HCT116 (cell line): Measurements from ENCODE around the gene SNX19. TPM values are rescaled to one million over a fixed set of nuclear protein-coding genes. Genes with fewer than 3 reads are reported as not detected.

Source experiments
- ATAC-seq: fragments of 200-7000 bp; cut with Tn5 transposase; 2 replicates; pipeline ENCODE4 v1.9.1; 2020; ENCODE audit warnings: mild to moderate bottlenecking, moderate library complexity
- BruUV-seq: library from RNA; stranded (reverse); fragments of 400-500 nt; replicated peaks from 2 replicates; lab custom pipeline; 2021; lab: Mats Ljungman, UMichigan
- CTCF ChIA-PET: fragments of 300-600 bp; sonication (Branson Sonifier 250); formaldehyde crosslinking; loops from one replicate; lab custom pipeline; 2021; ENCODE audit warnings: antibody characterized with exemption; lab: Charles Lee
- POLR2A ChIA-PET: fragments of 300-600, 350-600 bp; sonication (Branson Sonifier 250); formaldehyde crosslinking; loops from one replicate; lab custom pipeline; 2021; ENCODE audit warnings: antibody characterized with exemption; lab: Charles Lee
- RAD21 ChIA-PET, 2 experiments: fragments of 300-600 bp; sonication (Branson Sonifier 250); formaldehyde crosslinking; loops; one replicate each; lab custom pipeline; 2023; ENCODE audit warnings: low total read pairs in 2 of 2; ENCODE audit not compliant: uncharacterized antibody in 2 of 2, unreplicated experiment in 2 of 2, low non-redundant PET in 1 of 2; lab: Charles Lee
- DNase-seq: peaks from one replicate; pipeline ENCODE4 v3.0.0-alpha.2; 2010; ENCODE audit warnings: low read depth, low spot score
- H2AFZ ChIP-seq: fragments of 200-600 bp; shearing (Covaris generic), sonication (generic); 2 replicates; pipeline ENCODE4 v1.6.1; 2017; ENCODE audit warnings: low read depth, mixed run types, mixed read lengths, antibody characterized with exemption, low read length; ENCODE audit not compliant: poor library complexity, severe bottlenecking
- H3K27ac ChIP-seq: 2 replicates; pipeline ENCODE4 v1.5.1; 2012; ENCODE audit warnings: low read depth, low read length
- H3K27me3 ChIP-seq: fragments of 200-600 bp; sonication (generic); 2 replicates; pipeline ENCODE4 v1.6.1; 2016; ENCODE audit warnings: mixed run types, low read length, mixed read lengths; ENCODE audit not compliant: insufficient read depth
- H3K36me3 ChIP-seq, 2 experiments: fragments of 200-500 bp in 1 of 2; fragments of 200-600 bp in 1 of 2; sonication (Bioruptor generic) in 1 of 2; sonication (generic) in 1 of 2; 2 replicates each; pipeline versions ENCODE4 v1.5.1 to v1.6.1; 2014 to 2016; ENCODE audit warnings: low read length in 2 of 2, inconsistent platforms in 1 of 2, mixed read lengths in 1 of 2, mixed run types in 1 of 2; ENCODE audit not compliant: insufficient read depth in 2 of 2, control insufficient read depth in 1 of 2
- H3K4me1 ChIP-seq, 2 experiments: fragments of 200-600 bp in 1 of 2; sonication (generic) in 1 of 2; 2 replicates each; pipeline versions ENCODE4 v1.5.1 to v1.6.1; 2012 to 2017; ENCODE audit warnings: low read length in 2 of 2, inconsistent platforms in 1 of 2, mild to moderate bottlenecking in 1 of 2, mixed read lengths in 1 of 2, mixed run types in 1 of 2, moderate library complexity in 1 of 2; ENCODE audit not compliant: insufficient read depth in 2 of 2, control insufficient read depth in 1 of 2
- H3K4me2 ChIP-seq: fragments of 200-600 bp; sonication (generic); 2 replicates; pipeline ENCODE4 v1.6.1; 2017; ENCODE audit warnings: mixed run types, low read length, mixed read lengths
- H3K4me3 ChIP-seq, 2 experiments: fragments of 200-600 bp in 1 of 2; sonication (generic) in 1 of 2; replicated peaks in 1 of 2; 2 replicates each; pipeline ENCODE4 v1.5.1; 2011 to 2016; ENCODE audit warnings: low read length in 2 of 2, control low read depth in 1 of 2, low read depth in 1 of 2, mild to moderate bottlenecking in 1 of 2, mixed read lengths in 1 of 2, mixed run types in 1 of 2
- H3K79me2 ChIP-seq: fragments of 200-600 bp; sonication (generic); 2 replicates; pipeline ENCODE4 v1.6.1; 2017; ENCODE audit warnings: mild to moderate bottlenecking, mixed run types, low read length, moderate library complexity, mixed read lengths; ENCODE audit not compliant: insufficient read depth
- H3K9ac ChIP-seq: fragments of 200-600 bp; sonication (generic); 2 replicates; pipeline ENCODE4 v1.6.1; 2016; ENCODE audit warnings: low read length, mixed read lengths
- H3K9me2 ChIP-seq: fragments of 200-600 bp; sonication (generic), shearing (Covaris generic); 2 replicates; pipeline ENCODE4 v1.6.1; 2017; ENCODE audit warnings: mixed run types, mild to moderate bottlenecking, moderate library complexity; ENCODE audit not compliant: insufficient read depth
- H3K9me3 ChIP-seq, 2 experiments: fragments of 200-500 bp in 1 of 2; fragments of 200-600 bp in 1 of 2; sonication (Bioruptor generic) in 1 of 2; sonication (generic) in 1 of 2; 2 replicates each; pipeline ENCODE4 v1.6.1; 2014 to 2017; ENCODE audit warnings: low read length in 2 of 2, mixed read lengths in 2 of 2, inconsistent platforms in 1 of 2, low read depth in 1 of 2, mild to moderate bottlenecking in 1 of 2, mixed run types in 1 of 2, moderate library complexity in 1 of 2; ENCODE audit not compliant: control insufficient read depth in 1 of 2, insufficient read depth in 1 of 2
- H4K20me1 ChIP-seq: fragments of 200-600 bp; sonication (generic), shearing (Covaris generic); 2 replicates; pipeline ENCODE4 v1.6.1; 2017; ENCODE audit warnings: mixed run types, mild to moderate bottlenecking, moderate library complexity; ENCODE audit not compliant: insufficient read depth
- CBX3 ChIP-seq: IDR thresholded peaks from 2 replicates; pipeline ENCODE4 v1.6.1; 2012; ENCODE audit warnings: low read depth
- CTCF ChIP-seq, 3 experiments: fragments of 200-600 bp in 1 of 3; sonication (generic) in 1 of 3; IDR thresholded peaks in 2 of 3; conservative IDR thresholded peaks in 1 of 3; 2 replicates each; pipeline ENCODE4 v1.5.1; 2012 to 2017; ENCODE audit warnings: low read depth in 2 of 3, low read length in 2 of 3, antibody characterized with exemption in 1 of 3, borderline replicate concordance in 1 of 3, control low read depth in 1 of 3, mild to moderate bottlenecking in 1 of 3, mixed read lengths in 1 of 3, mixed run types in 1 of 3, moderate library complexity in 1 of 3; ENCODE audit not compliant: insufficient read depth in 1 of 3
- ELF1 ChIP-seq: IDR thresholded peaks from 2 replicates; pipeline ENCODE4 v1.6.1; 2012; ENCODE audit warnings: low read depth, borderline replicate concordance
- FOSL1 ChIP-seq: IDR thresholded peaks from 2 replicates; pipeline ENCODE4 v1.6.1; 2012; ENCODE audit warnings: low read depth
- POLR2A ChIP-seq: IDR thresholded peaks from 2 replicates; pipeline ENCODE4 v1.7.0; 2011; ENCODE audit warnings: borderline replicate concordance; ENCODE audit not compliant: insufficient read depth, insufficient read length; ENCODE audit errors: extremely low read depth
- RAD21 ChIP-seq: IDR thresholded peaks from 2 replicates; pipeline ENCODE4 v1.6.1; 2012; ENCODE audit warnings: low read depth, mild to moderate bottlenecking
- SP1 ChIP-seq: IDR thresholded peaks from 2 replicates; pipeline ENCODE4 v1.6.1; 2012; ENCODE audit warnings: low read depth
- SRF ChIP-seq: IDR thresholded peaks from 2 replicates; pipeline ENCODE4 v1.6.1; 2012; ENCODE audit warnings: low read depth
- TCF7L2 ChIP-seq: IDR thresholded peaks from 2 replicates; pipeline ENCODE4 v1.7.0; 2011; ENCODE audit warnings: borderline replicate concordance, inconsistent platforms; ENCODE audit not compliant: insufficient read depth, insufficient read length; ENCODE audit errors: extremely low read depth
- ZFX ChIP-seq: fragments of 450-650 bp; IDR thresholded peaks from 2 replicates; pipeline ENCODE4 v1.6.1; 2017
- ZNF274 ChIP-seq: fragments of 200-500 bp; sonication (Bioruptor generic); IDR thresholded peaks from 2 replicates; pipeline ENCODE4 v1.6.1; 2014; ENCODE audit warnings: mild to moderate bottlenecking, low read depth, low read length, inconsistent platforms
- intact Hi-C: fragments of 100-400 bp; cut with micrococcal nuclease; formaldehyde crosslinking; loops from 2 replicates; pipeline ENCODE4 v1.10.0; 2022
- total RNA-seq: library from RNA; stranded (reverse); gene quantifications from one replicate; pipeline ENCODE4 v1.2.1, GENCODE V29; 2021; ENCODE audit not compliant: unreplicated experiment
- TF ChIP-seq, protein P1 (sequence below): IDR thresholded peaks from 2 replicates; pipeline ENCODE4 v1.6.1; 2012

SNX19 gene
- total RNA-seq, 1 experiment from 2014 or later = 25.2 TPM

DNA sequence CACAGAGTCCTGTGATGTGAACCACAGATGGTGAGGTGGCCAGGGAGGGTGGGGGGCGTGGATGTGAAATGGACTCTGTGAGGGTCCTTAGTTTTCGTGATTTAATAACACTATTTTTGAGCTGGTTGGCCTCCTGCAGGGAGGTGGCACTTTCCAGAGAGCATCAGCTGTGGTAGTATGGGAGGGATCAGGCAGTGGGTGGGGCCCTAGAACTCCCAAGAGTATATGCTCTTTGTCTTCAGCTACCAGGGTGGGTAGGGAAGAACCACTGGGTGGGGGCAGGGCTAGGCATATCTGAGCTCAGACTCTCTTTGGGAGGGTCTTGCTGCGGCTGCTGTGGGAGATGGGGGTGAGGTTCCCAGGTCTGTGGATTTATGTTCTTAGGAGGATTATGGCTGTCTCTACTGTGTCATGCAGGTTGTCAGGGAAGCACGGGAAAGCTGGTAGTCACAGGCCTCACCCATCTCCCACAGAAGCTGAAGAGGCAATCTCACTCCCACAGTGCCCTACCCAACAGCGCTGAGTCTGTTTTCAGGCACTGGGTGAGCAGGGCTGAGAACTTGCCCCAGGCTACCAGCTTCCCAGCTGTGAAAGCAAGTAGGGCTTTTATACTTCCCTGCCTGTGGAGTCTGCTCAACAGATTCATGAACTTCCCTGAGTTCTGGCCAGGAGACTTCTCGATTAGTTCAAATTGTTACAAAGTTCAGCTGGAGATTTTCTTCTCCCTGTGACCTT, 47.9 kb upstream of the SNX19 start (continued):
- TF ChIP-seq TCF7L2 (no peak), ZFX (no peak), ZNF274 (no peak), POLR2A (no peak), FOSL1 (no peak), CBX3 (no peak)
- TF ChIP-seq, protein P1, sequence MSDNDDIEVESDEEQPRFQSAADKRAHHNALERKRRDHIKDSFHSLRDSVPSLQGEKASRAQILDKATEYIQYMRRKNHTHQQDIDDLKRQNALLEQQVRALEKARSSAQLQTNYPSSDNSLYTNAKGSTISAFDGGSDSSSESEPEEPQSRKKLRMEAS = no peak

DNA sequence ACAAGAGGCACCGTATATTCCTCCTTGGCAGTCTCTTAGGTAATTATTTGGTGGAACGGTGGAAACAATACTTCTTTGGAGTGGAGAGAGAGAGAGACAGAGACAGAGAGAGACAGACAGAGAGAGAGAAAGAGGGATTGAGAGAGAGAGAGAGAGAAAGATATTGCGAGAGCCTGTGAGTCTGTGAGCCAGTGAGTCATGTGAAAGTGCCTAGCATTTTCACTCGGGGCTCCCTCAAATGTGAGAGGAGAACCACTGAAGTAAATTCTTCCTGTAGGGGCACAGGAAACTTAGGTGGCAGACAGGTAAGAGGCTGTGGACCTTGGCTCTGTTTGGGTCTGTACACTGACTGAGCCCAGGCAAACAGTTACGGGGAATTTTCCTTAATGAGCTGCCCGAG, 31.6 kb upstream of the SNX19 start:
- no peak overlapping the region for H3K27ac ChIP-seq
- no peak overlapping the region for H3K4me2 ChIP-seq
- H3K27me3 ChIP-seq = peaks cover 8% of the 10 kb centered on the region; the same call in 1 of the 2 replicates
- DNase-seq (no peak), ATAC-seq (no peak)
- no peak overlapping the region for H3K4me3 ChIP-seq
- H3K79me2 ChIP-seq = no peaks in the 10 kb centered on the region
- no peaks in the 10 kb centered on the region for H3K36me3 ChIP-seq
- TF ChIP-seq SRF = no peak
- TF ChIP-seq ELF1 = no peak
- H3K9me2 ChIP-seq = no peaks in the 10 kb centered on the region
- H3K9ac ChIP-seq = no peak overlapping the region
- H2AFZ ChIP-seq = no peak overlapping the region
- H4K20me1 ChIP-seq = no peaks in the 10 kb centered on the region
- intact Hi-C loops = no loop called here
- CTCF ChIA-PET = no interaction called here
- H3K9me3 ChIP-seq = no peaks in the 10 kb centered on the region
- no TSS peak for BruUV-seq
- POLR2A ChIA-PET = no interaction called here
- RAD21 ChIA-PET = no interaction called here
- no peaks in the 10 kb centered on the region for H3K4me1 ChIP-seq

DNA sequence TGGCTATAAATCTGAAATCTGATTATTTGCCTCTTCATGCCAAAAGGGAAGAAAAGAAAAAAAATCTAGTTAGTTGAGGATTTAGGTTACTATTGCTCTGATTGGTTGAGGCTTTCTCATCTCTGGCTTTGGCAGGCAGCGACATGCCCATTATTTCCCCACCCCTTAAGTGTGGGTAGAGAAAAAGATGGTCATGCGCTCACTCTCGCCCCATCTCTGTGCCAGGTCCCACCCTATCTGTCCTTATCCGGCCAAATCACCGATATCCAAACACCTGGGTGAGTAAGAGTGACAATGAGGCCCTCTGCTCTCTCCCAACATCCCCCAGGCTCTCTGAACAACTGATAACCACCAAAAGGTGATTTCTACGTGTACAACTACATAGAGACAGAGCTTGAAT, 31.2 kb upstream of the SNX19 start:
- Histone ChIP-seq H3K4me2 (no peak overlapping the region), H3K36me3 (no peaks in the 10 kb centered on the region), H3K9me3 (no peaks in the 10 kb centered on the region), H3K4me3 (no peak overlapping the region)
- TF ChIP-seq CTCF (IDR thresholded peaks at IDR 0.05 in 2 of 3, conservative IDR thresholded peaks at IDR 0.05 in 1 of 3; ENCODE audit: borderline replicate concordance in 1 of 3, insufficient read depth in 1 of 3, low read depth in 2 of 3, low read length in 2 of 3) = no peak
- TF ChIP-seq, protein P1 = no peak
- no peak for TF ChIP-seq RAD21
- TF ChIP-seq ZNF274 = no peak
- no peak for TF ChIP-seq SP1
- TF ChIP-seq, all 23 proteins: peak for 0
- H3K27ac ChIP-seq = no peak overlapping the region
- DNase-seq (no peak), ATAC-seq (no peak)
- H3K4me1 ChIP-seq = no peaks in the 10 kb centered on the region
- ChIA-PET POLR2A (no interaction called here), CTCF (no interaction called here), RAD21 (no interaction called here)
- H3K9me2 ChIP-seq = no peaks in the 10 kb centered on the region
- H3K79me2 ChIP-seq = no peaks in the 10 kb centered on the region
- no TSS peak for BruUV-seq
- peaks cover 8% of the 10 kb centered on the region; the same call in 1 of the 2 replicates for H3K27me3 ChIP-seq
- intact Hi-C loops = no loop called here
- no peaks in the 10 kb centered on the region for H4K20me1 ChIP-seq
- H3K9ac ChIP-seq = no peak overlapping the region
- no peak overlapping the region for H2AFZ ChIP-seq
